ENCODE data around the gene TBC1D13.

DNA sequence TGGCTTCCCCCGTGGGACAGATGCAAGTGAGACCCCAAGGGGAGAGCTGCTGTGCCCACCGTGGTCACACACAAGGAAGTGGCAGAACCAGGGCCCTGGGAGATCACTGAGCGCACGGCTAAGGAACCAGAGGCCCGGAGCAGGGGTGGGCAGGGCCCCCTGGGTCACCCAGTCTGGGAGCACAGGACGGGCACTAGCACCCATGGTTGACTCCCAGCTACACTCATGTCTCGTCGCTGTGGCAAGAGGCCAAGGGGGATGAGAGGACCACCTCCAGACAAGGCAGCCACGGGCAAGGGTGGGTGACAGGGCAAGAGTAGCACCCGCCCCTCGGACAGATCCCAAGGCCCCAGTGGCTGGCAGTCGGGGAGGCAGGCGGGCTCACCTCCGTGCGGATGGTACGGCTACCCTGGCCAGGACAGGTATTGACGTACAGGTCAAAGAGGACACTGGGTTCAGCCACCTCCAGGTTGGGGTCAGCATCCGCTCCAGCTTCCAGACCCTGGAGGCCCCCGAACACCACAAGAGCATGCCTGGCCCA is 36.4 kb downstream of the TBC1D13 start:
- no peak for TF ChIP-seq CTCF (IDR thresholded peaks at IDR 0.05)
- TF ChIP-seq, protein P1, sequence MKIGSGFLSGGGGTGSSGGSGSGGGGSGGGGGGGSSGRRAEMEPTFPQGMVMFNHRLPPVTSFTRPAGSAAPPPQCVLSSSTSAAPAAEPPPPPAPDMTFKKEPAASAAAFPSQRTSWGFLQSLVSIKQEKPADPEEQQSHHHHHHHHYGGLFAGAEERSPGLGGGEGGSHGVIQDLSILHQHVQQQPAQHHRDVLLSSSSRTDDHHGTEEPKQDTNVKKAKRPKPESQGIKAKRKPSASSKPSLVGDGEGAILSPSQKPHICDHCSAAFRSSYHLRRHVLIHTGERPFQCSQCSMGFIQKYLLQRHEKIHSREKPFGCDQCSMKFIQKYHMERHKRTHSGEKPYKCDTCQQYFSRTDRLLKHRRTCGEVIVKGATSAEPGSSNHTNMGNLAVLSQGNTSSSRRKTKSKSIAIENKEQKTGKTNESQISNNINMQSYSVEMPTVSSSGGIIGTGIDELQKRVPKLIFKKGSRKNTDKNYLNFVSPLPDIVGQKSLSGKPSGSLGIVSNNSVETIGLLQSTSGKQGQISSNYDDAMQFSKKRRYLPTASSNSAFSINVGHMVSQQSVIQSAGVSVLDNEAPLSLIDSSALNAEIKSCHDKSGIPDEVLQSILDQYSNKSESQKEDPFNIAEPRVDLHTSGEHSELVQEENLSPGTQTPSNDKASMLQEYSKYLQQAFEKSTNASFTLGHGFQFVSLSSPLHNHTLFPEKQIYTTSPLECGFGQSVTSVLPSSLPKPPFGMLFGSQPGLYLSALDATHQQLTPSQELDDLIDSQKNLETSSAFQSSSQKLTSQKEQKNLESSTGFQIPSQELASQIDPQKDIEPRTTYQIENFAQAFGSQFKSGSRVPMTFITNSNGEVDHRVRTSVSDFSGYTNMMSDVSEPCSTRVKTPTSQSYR (CRISPR knock-in tag; IDR thresholded peaks at IDR 0.05) = no peak
- no peak for TF ChIP-seq NFE2L1 (CRISPR knock-in tag; IDR thresholded peaks at IDR 0.05)
- TF ChIP-seq, protein P2, sequence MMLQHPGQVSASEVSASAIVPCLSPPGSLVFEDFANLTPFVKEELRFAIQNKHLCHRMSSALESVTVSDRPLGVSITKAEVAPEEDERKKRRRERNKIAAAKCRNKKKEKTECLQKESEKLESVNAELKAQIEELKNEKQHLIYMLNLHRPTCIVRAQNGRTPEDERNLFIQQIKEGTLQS (CRISPR knock-in tag; conservative IDR thresholded peaks at IDR 0.05) = no peak
- TF ChIP-seq TEAD4 (CRISPR knock-in tag; IDR thresholded peaks at IDR 0.05) = no peak
- TF ChIP-seq SP1 (CRISPR knock-in tag; conservative IDR thresholded peaks at IDR 0.05) = no peak
- TF ChIP-seq ESRRA (CRISPR knock-in tag; IDR thresholded peaks at IDR 0.05; ENCODE audit: borderline replicate concordance) = no peak

Measured in WTC11 (cell line).